Measurements from ENCODE around the gene CAD. TPM values are rescaled to one million over a fixed set of nuclear protein-coding genes. Genes with fewer than 3 reads are reported as not detected.
A peak's percentile ranks its signal among the peaks of the same experiment; 100 is the strongest.

The CAD gene
- total RNA-seq, 2 experiments from 2014 or later, result 132 to 173 TPM

GRCh38 chr2:27251766-27252165 is 34.6 kb downstream of the CAD start:
- peak; percentile 55 for DNase-seq (ENCODE audit: low spot score)
- Histone ChIP-seq H3K36me3 (ENCODE audit: insufficient read depth, low read length) (peaks cover 28% of the 10 kb centered on the region), H3K4me1 (ENCODE audit: insufficient read depth, low read length, poor library complexity, severe bottlenecking) (peaks cover 43% of the 10 kb centered on the region), H3K9me3 (ENCODE audit: low read length) (no peaks in the 10 kb centered on the region), H3K4me2 (ENCODE audit: low read length) (peak overlapping the region; percentile 76), H3K27ac (ENCODE audit: low read depth, low read length, poor library complexity, severe bottlenecking) (peak overlapping the region; percentile 92), H2AFZ (ENCODE audit: low read length) (peak overlapping the region; percentile 71), H4K20me1 (ENCODE audit: insufficient read depth, low read length) (no peaks in the 10 kb centered on the region), H3K9me2 (ENCODE audit: insufficient read depth, low read length) (no peaks in the 10 kb centered on the region), H3K4me3 (ENCODE audit: low read depth, low read length, poor library complexity, severe bottlenecking) (peak overlapping the region; percentile 58), H3K79me2 (ENCODE audit: insufficient read depth, low read depth, low read length) (no peaks in the 10 kb centered on the region)
- CTCF ChIA-PET (ENCODE audit: unreplicated experiment), result interaction anchor here (1.0 to 4.4 kb wide), 7 partner anchors 11 to 51 kb away, joined by 3 to 37 read pairs (median 7); partner anchors contain the start of genes SLC30A3 and TRIM54
- BruUV-seq (replicated peaks), result no TSS peak
- intact Hi-C loops (cut with micrococcal nuclease; ENCODE audit: unreplicated experiment), result loop anchor here (1.0 to 2.0 kb wide), 2 partner anchors 11 to 55 kb away; no protein-coding TSS in a partner anchor
- POLR2A ChIA-PET, result interaction anchor here (0.8 to 3.2 kb wide), 13 partner anchors 8 to 51 kb away, joined by 3 to 21 read pairs (median 4); partner anchors contain the start of gene SLC30A3
- no peak for TF ChIP-seq CTCF (conservative IDR thresholded peaks at IDR 0.05; ENCODE audit: low read length)
- no peak for TF ChIP-seq EZH2phosphoT487 (IDR thresholded peaks at IDR 0.05; ENCODE audit: borderline replicate concordance, low read depth, low read length)

GRCh38 chr2:27255187-27255586 is 38.0 kb downstream of the CAD start:
- no peaks in the 10 kb centered on the region for H4K20me1 ChIP-seq (ENCODE audit: insufficient read depth, low read length)
- peaks cover 32% of the 10 kb centered on the region for H3K4me1 ChIP-seq (ENCODE audit: insufficient read depth, low read length, poor library complexity, severe bottlenecking)
- intact Hi-C loops (cut with micrococcal nuclease; ENCODE audit: unreplicated experiment), result no loop called here
- CTCF ChIA-PET (ENCODE audit: unreplicated experiment), result no interaction called here
- POLR2A ChIA-PET, result interaction anchor here (0.9 kb wide), 1 partner anchor 31 kb away, joined by 3 read pairs; no protein-coding TSS in a partner anchor
- H3K4me2 ChIP-seq (ENCODE audit: low read length), result no peak overlapping the region
- H3K4me3 ChIP-seq (ENCODE audit: low read depth, low read length, poor library complexity, severe bottlenecking), result no peak overlapping the region
- H3K79me2 ChIP-seq (ENCODE audit: insufficient read depth, low read depth, low read length), result no peaks in the 10 kb centered on the region; the same call in 1 of the 2 replicates
- H3K27ac ChIP-seq (ENCODE audit: low read depth, low read length, poor library complexity, severe bottlenecking), result no peak overlapping the region
- TF ChIP-seq EZH2phosphoT487 (IDR thresholded peaks at IDR 0.05; ENCODE audit: borderline replicate concordance, low read depth, low read length), result no peak
- TF ChIP-seq CTCF (conservative IDR thresholded peaks at IDR 0.05; ENCODE audit: low read length), result no peak
- H3K9me3 ChIP-seq (ENCODE audit: low read length), result no peaks in the 10 kb centered on the region
- BruUV-seq (replicated peaks), result no TSS peak
- H3K9me2 ChIP-seq (ENCODE audit: insufficient read depth, low read length), result no peaks in the 10 kb centered on the region
- no peak overlapping the region for H2AFZ ChIP-seq (ENCODE audit: low read length)
- no peak for DNase-seq (ENCODE audit: low spot score)
- peaks cover 48% of the 10 kb centered on the region for H3K36me3 ChIP-seq (ENCODE audit: insufficient read depth, low read length)

- TF ChIP-seq CTCF (conservative IDR thresholded peaks at IDR 0.05; ENCODE audit: low read length) (no peak), EZH2phosphoT487 (IDR thresholded peaks at IDR 0.05; ENCODE audit: borderline replicate concordance, low read depth, low read length) (no peak)
- Histone ChIP-seq H3K79me2 (ENCODE audit: insufficient read depth, low read depth, low read length) (peaks cover under 1% of the 10 kb centered on the region; the same call in 1 of the 2 replicates), H3K27ac (ENCODE audit: low read depth, low read length, poor library complexity, severe bottlenecking) (no peak overlapping the region), H4K20me1 (ENCODE audit: insufficient read depth, low read length) (no peaks in the 10 kb centered on the region), H3K9me2 (ENCODE audit: insufficient read depth, low read length) (no peaks in the 10 kb centered on the region), H3K4me2 (ENCODE audit: low read length) (no peak overlapping the region), H3K36me3 (ENCODE audit: insufficient read depth, low read length) (peaks cover 48% of the 10 kb centered on the region), H2AFZ (ENCODE audit: low read length) (no peak overlapping the region), H3K4me1 (ENCODE audit: insufficient read depth, low read length, poor library complexity, severe bottlenecking) (peaks cover 32% of the 10 kb centered on the region), H3K9me3 (ENCODE audit: low read length) (no peaks in the 10 kb centered on the region), H3K4me3 (ENCODE audit: low read depth, low read length, poor library complexity, severe bottlenecking) (no peak overlapping the region)
- intact Hi-C loops (cut with micrococcal nuclease; ENCODE audit: unreplicated experiment), result no loop called here
- ChIA-PET POLR2A (interaction anchor here (0.9 kb wide), 1 partner anchor 31 kb away, joined by 3 read pairs; no protein-coding TSS in a partner anchor), CTCF (ENCODE audit: unreplicated experiment) (no interaction called here)
- DNase-seq (ENCODE audit: low spot score), result no peak
- no TSS peak for BruUV-seq (replicated peaks)
Measured at GRCh38 chr2:27255660-27256059, 38.5 kb downstream of the CAD start.

All from OCI-LY7 (cell line).